Epithelial cell of esophagus (primary cell): ENCODE results near the gene PMVK.

Source experiments
- DNase-seq: peaks from one replicate; pipeline ENCODE4 v3.0.0; 2010; ENCODE audit warnings: low read depth
- H3K4me3 ChIP-seq: 2 replicates; pipeline ENCODE4 v1.5.1; 2011; ENCODE audit warnings: mild to moderate bottlenecking, low read length, control low read depth
- TF ChIP-seq, protein P1 (sequence below): IDR thresholded peaks from 2 replicates; pipeline ENCODE4 v1.5.1; 2011; ENCODE audit warnings: low read depth, mild to moderate bottlenecking, low read length, control low read depth, inconsistent platforms; ENCODE audit not compliant: insufficient read depth; ENCODE audit errors: missing control alignments

The PMVK gene

GRCh38 chr1:154902938-154903566 lies 33.5 kb downstream of the PMVK start:
- TF ChIP-seq, protein P1, sequence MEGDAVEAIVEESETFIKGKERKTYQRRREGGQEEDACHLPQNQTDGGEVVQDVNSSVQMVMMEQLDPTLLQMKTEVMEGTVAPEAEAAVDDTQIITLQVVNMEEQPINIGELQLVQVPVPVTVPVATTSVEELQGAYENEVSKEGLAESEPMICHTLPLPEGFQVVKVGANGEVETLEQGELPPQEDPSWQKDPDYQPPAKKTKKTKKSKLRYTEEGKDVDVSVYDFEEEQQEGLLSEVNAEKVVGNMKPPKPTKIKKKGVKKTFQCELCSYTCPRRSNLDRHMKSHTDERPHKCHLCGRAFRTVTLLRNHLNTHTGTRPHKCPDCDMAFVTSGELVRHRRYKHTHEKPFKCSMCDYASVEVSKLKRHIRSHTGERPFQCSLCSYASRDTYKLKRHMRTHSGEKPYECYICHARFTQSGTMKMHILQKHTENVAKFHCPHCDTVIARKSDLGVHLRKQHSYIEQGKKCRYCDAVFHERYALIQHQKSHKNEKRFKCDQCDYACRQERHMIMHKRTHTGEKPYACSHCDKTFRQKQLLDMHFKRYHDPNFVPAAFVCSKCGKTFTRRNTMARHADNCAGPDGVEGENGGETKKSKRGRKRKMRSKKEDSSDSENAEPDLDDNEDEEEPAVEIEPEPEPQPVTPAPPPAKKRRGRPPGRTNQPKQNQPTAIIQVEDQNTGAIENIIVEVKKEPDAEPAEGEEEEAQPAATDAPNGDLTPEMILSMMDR: no peak
- no peak overlapping the region for H3K4me3 ChIP-seq
- DNase-seq: no peak

GRCh38 chr1:154901591-154901990 lies 34.9 kb downstream of the PMVK start:
- no peak for DNase-seq
- TF ChIP-seq, protein P1: no peak
- H3K4me3 ChIP-seq: no peak overlapping the region

GRCh38 chr1:154899041-154899440 lies 37.5 kb downstream of the PMVK start:
- DNase-seq: no peak
- no peak overlapping the region for H3K4me3 ChIP-seq
- TF ChIP-seq, protein P1: no peak

GRCh38 chr1:154896771-154897286 lies 39.7 kb downstream of the PMVK start:
- no peak for DNase-seq
- TF ChIP-seq, protein P1: no peak
- H3K4me3 ChIP-seq: no peak overlapping the region

DNA sequence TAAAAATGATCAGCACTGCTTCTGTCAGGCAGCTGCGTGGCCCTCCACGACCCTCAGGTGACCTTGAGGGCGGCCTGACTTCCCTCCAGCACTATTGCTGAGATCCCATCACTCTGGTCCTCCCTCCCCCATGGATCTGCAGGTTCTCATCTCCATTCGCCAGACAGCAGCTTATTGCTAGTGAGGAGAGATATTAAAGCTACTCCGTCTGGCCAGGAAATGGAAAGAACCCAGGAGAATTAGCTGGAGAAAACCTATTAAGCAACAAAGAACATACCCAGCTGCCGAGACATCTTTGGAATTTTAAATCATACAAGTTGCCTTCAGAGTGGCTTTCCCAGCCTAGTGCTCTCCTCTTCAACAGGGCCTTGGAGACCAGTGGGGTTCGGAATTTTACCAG lies 40.7 kb downstream of the PMVK start:
- no peak overlapping the region for H3K4me3 ChIP-seq
- TF ChIP-seq, protein P1: no peak
- DNase-seq: no peak

DNA sequence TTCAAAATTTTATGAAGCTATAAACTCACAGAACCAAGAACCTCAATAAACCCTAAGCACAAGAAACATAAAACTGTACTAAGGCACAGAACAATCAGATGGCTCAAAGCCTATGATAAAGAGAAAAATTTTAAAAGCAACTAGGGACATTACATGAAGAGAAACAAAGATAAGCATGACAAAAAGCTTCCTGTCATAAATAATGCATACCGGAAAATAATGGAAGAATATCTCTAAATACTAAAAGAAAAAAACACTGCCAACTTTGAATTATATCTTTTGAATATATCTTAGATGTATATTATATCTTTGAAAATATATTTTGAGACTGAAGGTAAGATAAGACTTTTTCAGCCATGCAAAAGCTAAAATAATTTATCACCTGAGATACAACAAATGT lies 45.1 kb downstream of the PMVK start:
- TF ChIP-seq, protein P1: no peak
- DNase-seq: no peak
- no peak overlapping the region for H3K4me3 ChIP-seq

DNA sequence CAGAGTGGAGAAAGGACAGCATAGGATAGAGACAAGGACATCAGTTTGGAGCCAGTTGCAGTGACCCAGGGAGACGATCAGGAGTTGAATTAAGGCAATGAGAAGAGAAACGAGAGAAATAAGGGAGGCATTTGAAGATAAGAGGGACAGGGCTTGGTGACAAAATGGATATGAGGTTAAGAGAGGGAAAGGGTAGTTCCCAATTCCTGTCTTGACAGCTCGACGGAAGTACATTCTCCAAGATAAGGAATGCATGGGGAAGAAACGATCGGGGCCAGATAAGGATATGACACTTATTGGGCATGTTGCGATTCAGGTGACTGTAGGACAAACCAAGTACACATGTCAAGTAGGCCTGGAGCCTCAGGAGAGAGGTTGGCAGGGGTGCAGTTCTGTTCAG lies 47.8 kb downstream of the PMVK start:
- no peak for DNase-seq
- TF ChIP-seq, protein P1: no peak
- H3K4me3 ChIP-seq: no peak overlapping the region
